A172 (cell line): ENCODE results near the gene PNMA1. TPM values are rescaled to one million over a fixed set of nuclear protein-coding genes. Genes with fewer than 3 reads are reported as not detected.
"Not testable (repeated sequence)": the region's sequence is repeated elsewhere in the genome, so short reads cannot be mapped to it uniquely, and the experiment has no call there.

Experiments used
- DNase-seq: peaks from one replicate; pipeline ENCODE4 v3.0.0-alpha.2; 2015; ENCODE audit warnings: low spot score
- total RNA-seq: library from RNA; depleted of rRNA; stranded (reverse); fragments of >200 nt; shearing (Covaris generic); gene quantifications from 2 replicates; pipeline ENCODE4 v1.2.3, GENCODE V29; 2014

PNMA1 gene
- total RNA-seq, 1 experiment from 2014 or later = 36.0 TPM

GRCh38 chr14:73717711-73718417 lies 3.7 kb upstream of the PNMA1 start:
- no peak for DNase-seq

- no peak for DNase-seq
These were observed 3.1 kb upstream of the PNMA1 start for GRCh38 chr14:73717266-73717665.

GRCh38 chr14:73715707-73716106 lies 1.5 kb upstream of the PNMA1 start:
- DNase-seq = no peak

- DNase-seq = no peak
These were observed 485 bp upstream of the PNMA1 start for GRCh38 chr14:73714656-73715081.

GRCh38 chr14:73713206-73713802 lies 880 bp downstream of the PNMA1 start:
- DNase-seq = peak; percentile 38

- DNase-seq = peak; percentile 26
These were observed 1.5 kb downstream of the PNMA1 start for GRCh38 chr14:73712540-73713180.

GRCh38 chr14:73712071-73712506 lies 2.1 kb downstream of the PNMA1 start:
- DNase-seq = no peak

GRCh38 chr14:73710737-73711136 lies 3.4 kb downstream of the PNMA1 start:
- no peak for DNase-seq

GRCh38 chr14:73709904-73710469 lies 4.2 kb downstream of the PNMA1 start:
- DNase-seq = no peak

GRCh38 chr14:73708076-73708475 lies 6.1 kb downstream of the PNMA1 start:
- not testable (repeated sequence) for DNase-seq

GRCh38 chr14:73700325-73700724 lies 13.9 kb downstream of the PNMA1 start:
- DNase-seq = no peak

GRCh38 chr14:73696466-73697400 lies 17.5 kb downstream of the PNMA1 start:
- peak; percentile 82 for DNase-seq

- no peak for DNase-seq
These were observed 18.2 kb downstream of the PNMA1 start for GRCh38 chr14:73695997-73696396.

- DNase-seq = no peak
These were observed 19.1 kb downstream of the PNMA1 start for GRCh38 chr14:73695082-73695481.

GRCh38 chr14:73694083-73694482 lies 20.1 kb downstream of the PNMA1 start:
- DNase-seq = no peak

- DNase-seq = no peak
These were observed 27.3 kb downstream of the PNMA1 start for GRCh38 chr14:73686901-73687300.

- no peak for DNase-seq
These were observed 28.9 kb downstream of the PNMA1 start for GRCh38 chr14:73685328-73685727.

GRCh38 chr14:73684627-73685026 lies 29.6 kb downstream of the PNMA1 start:
- no peak for DNase-seq

GRCh38 chr14:73680821-73681220 lies 33.4 kb downstream of the PNMA1 start:
- no peak for DNase-seq

- DNase-seq = no peak
These were observed 35.5 kb downstream of the PNMA1 start for GRCh38 chr14:73678698-73679097.

- no peak for DNase-seq
These were observed 39.2 kb downstream of the PNMA1 start for GRCh38 chr14:73674986-73675385.

GRCh38 chr14:73667854-73668253 lies 46.3 kb downstream of the PNMA1 start:
- DNase-seq = no peak
